GM21529 (cell line): ENCODE data around the gene SAC3D1.
A peak's percentile ranks its signal among the peaks of the same experiment; 100 is the strongest.

Experiments used
- ATAC-seq: cut with Tn5 transposase; IDR thresholded peaks from one replicate; pipeline ENCODE4 v1.9.1; 2021; ENCODE audit not compliant: unreplicated experiment

Gene SAC3D1

DNA sequence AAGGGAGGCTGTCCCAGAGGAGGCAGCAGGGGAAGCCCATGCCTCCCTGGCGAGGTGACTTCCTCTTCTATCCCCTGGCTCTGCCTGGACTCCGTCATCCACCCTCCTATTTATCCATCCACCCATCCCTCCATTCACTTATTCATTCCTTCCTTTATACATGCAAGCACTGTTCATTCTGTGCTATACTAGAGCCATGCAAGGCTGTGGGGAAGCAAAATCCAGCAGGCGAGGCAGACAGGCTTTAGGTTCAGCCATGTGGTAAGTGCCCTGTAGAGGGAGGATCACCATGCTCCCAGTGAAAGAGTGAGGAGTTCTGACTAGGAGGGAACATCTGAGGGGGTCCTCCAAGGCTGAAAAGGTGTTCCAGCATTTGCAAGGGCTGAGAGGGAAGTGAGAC, 18.5 kb downstream of the SAC3D1 start:
- ATAC-seq = no peak

DNA sequence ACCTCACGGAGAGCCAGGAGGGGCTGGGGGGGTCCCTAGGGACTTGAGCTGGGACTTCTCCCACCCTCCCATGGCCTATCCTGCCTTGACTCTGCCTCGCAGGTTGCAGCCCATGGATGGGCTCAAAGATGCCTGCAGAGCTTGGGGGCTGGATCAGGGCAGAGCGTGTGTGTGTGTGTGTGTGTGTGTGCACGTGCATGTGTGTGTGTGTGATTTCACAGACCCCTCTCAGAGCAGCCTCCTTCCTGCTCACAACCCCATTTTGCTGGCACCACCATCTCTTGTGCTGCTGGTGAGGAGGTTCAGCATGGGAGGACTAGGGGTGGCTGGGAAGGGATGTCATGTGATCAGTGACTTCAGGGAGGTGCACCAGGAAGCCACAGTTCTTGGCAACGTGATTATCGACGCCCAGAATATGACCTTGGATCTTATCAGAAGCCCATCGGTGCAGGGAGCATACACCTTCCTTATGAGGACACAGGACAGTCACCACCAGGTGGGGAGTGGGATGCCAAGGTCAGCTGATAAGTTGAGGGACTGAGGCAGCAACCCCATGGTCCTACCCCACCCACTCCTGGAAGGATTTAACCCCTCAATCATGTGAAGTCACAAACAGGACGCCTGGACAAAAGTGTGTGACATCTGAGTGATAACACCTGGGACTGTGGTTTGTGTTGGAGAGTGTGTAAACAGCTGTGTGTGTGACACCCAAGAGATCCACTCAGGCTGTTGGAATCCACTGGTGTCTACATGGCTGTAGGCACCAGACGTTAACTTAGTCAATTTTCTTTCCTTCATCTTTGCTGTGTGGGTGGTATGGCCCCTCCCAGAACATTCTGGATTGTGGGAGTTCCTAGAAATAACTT, 19.2 kb downstream of the SAC3D1 start:
- ATAC-seq = no peak

DNA sequence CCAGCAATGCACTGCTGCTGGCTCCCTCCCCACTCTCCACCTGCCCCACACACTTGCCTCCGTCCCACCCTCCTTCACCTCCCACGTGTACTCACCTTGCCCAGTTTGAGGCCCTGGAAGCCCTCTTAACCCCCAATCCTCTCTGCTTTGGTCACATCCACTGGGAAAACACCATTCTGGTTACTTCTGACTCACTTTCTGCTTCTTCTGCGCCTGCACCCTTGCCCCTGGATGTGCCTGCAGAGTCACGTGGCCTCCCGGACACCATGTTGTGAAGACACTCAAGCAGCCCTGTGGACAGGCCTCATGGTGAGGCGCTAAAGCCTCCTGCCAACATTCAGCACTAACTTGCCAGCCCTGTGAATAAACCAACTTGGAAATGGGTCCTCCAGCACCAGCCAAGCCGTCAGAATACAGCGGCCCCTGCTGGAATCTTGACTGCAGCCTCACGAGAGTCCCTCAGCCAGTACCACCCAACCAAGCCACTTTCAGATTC, 20.0 kb downstream of the SAC3D1 start:
- ATAC-seq = no peak

DNA sequence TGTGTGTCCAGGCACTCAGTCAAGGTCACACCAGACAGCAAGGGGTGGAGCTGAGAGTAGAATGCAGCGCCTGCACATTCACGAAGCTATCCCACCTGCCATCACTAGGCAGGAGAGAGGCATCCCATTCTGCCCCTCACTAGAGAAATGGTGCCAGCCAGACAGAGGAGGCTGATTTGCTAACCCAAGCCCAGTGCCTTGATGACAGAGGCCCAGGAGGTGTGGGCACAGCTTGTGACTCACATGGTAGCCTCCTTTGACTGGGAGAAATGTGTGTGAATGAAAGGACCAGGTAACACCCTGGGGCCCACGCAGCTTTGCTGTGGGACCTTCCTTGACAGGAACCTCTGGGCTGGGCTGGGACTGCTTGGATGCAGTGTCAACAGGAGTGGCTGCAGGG, 22.5 kb downstream of the SAC3D1 start:
- no peak for ATAC-seq

DNA sequence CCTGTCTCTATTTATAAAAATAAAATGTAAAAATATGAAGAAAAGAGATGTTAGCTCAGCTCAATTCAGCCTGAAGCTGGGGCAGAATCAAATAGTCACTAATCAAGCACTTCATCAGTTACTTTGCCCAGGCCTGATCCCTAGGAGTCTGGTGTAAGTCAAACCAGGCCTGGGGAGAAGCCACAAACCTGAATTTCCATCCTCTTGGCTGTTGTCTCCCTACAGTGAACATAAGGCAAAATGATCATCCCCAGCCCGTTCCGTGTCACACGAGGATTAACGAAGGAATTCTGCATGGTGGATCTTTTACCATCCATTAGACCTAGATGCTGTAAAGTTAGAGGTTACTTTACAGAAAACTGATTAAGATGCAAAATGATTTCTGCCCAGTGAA, 23.8 kb downstream of the SAC3D1 start:
- ATAC-seq = no peak

DNA sequence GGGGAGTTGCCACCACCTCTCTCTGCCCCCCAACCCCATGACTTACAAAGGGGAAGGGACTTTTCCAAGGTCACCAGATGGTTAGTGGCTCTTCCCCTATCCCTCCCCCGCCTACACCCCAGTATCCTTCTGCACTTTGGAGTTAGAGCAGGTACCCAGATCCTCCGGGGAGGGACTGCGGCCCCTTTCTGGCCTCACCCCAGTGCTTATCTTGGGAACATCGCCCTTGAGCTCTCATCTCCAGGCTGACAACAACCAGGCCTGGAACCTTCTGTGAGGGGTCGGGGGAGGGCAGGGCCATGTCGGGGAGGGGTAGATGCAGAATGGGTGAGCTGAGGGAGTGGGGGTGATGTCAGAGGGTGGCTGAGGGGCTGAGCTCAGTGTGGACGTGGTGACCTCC, 24.8 kb downstream of the SAC3D1 start:
- ATAC-seq = no peak

DNA sequence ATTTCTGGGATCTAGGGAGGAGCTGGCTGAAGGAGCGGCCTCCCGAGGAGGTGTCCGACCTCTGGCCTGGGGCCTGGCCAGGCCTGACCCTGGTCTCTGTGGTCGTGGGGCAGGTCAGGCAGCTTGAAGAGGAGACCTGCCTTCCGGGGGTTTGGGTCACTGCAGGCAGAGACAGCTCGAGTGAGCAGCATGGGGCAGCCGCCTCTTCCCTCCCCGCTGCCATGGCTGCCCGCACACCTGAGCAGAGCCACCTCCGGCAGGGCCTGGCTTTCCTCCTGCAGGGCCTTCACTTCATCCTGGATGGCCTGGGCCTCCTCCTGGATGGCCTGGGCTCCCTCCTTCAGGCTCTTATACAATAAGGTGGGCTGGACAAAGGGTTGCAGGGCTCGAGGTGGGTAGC, 25.3 kb downstream of the SAC3D1 start:
- no peak for ATAC-seq

DNA sequence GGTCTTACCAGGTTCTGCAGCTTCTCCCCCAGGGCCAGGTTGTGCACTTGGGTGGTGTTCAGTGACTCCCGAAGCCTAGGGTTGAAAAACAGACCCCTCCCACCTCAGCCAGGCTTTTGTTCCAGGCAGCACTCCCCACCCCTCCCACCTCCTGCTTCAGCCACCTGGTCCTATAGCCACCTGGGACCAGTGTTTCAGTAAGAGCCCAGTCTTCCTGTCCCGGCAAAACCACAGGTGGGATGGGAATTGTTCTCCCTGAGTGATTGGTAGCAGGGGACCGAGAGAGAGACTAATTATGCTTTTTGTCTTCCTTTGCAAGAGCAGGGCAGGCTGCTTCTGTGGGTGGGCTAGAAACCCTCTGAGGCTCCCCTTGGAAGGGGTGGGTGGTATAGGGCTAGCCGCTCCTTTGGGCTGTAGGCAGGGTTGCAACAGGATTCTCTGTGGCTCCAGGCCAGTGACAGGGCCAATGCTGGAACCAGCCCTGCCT, 25.8 kb downstream of the SAC3D1 start:
- no peak for ATAC-seq

DNA sequence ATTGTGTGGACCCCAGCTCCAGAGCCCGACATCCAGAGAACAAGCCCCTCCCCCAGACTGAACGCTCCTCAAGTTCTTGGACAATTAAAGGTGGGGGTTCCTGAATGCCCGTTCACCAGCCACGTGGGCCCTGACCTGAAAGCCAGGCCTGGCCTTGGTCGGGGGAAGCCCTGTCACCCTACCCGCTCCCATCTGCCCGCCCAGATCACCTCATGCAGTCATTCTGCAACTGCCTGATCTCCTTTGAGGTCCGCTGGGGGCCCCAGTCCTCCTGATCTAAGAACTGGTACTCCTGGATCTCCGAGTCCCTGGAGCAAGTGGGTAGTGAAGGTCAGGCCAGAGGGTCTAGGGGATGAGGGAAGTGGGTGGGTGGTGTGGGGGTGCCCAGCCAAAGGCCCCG, 26.4 kb downstream of the SAC3D1 start:
- ATAC-seq = no peak

DNA sequence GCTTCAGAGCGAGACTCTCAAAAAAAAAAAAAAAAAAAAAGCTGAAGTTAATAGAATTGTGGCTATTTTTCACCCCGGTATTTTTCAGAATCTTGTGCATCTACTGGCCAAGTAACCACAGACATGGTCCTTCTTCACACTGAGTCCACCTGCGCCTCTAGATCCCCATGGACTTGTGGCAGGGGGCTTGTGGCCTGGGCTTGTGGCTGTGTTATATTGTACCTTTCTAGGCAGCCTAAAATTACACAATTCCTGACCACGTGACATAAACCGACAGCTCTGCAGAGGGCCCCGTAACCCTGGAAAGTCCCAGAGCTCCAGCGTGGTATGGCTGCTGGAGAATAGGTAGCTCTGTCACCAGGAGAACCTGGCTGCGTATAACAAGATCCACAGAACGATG, 28.2 kb downstream of the SAC3D1 start:
- no peak for ATAC-seq

DNA sequence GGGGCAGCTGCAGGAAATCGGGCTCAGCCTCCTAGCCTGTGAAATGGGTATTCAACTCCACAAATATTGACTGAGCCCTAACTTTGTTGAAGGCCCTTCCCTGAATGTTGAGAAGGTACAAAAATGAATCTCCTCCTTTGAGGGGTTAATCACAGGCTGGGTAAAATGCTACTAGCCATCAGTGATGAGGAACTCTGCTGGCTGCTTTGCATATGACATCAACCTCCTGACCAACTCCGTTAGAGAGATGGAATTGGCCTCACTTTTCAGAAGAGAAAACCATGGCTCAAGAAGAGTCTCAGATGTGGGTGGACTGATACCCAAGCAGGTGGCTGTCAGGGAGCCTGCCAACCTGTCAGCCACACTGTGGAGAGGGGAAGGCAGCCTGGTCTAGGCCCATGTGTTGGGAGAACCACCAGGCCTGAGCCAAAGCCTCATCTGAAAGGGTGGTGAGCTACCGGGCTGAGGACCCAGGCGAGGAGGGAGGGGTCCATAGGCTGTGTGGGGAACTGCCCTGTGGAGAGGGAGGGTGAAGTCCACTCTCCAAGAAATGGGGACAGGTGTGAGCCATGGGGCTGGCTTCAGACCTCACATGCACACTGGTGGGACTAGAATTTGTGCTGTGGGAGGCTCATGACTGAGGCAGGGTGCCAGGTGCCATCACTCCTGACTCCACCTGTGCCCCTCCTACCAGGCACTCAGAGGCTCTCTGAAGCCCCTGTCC, 31.1 kb downstream of the SAC3D1 start:
- no peak for ATAC-seq

DNA sequence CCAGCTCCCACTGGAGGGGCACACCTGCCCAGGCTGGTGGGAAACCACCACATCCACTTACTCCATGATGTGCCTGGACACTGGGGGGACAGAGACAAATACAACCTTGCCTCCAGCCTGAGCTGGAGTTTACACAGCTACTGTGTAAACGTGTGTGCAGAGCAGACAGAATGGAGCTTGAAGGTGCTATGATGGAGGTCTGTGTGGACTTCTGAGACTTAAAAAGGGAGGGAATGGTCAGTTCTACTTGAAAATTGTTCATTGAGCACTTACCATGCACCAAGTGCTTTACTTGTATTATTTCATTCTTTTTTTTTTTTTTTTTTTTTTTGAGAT, 31.6 kb downstream of the SAC3D1 start:
- ATAC-seq = no peak

DNA sequence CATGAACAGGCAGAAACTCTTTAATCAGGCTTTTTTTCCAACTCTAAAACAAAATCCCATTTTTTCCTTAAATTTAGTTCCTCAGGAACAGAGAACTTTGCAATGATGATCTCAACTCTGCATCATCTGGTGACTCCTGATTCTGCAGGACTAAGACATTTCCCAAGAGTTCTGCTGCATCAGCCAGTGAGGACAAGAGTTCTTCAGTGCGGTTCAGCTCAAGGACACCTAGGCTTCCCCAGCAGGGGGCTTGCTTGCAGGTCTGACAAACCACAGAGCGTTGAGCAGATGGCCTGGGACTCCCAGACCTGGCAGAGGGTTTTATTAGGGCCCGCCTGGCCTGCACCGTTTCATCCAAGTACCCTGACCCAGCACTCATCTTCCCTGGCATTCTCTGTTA, 36.4 kb downstream of the SAC3D1 start:
- ATAC-seq = no peak

DNA sequence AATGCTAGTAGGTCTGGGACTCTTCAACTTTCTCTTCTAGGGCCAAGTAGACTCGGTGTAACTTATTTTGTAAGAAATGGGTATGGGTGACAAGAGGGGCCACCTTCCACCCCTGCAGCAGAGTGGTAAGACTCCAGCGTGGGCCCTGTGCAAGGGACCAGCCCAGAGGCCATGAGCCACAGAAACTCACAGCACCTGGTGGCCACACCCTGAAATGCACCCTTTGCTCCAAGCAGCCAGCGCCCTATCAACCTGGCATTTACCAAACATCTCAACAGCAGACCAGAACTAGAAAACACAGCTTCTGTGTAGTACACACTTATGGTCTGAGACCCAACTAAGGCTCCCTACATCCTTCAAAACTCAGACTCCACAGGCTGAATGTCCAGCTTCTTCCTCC, 37.1 kb downstream of the SAC3D1 start:
- peak; percentile 42 for ATAC-seq

DNA sequence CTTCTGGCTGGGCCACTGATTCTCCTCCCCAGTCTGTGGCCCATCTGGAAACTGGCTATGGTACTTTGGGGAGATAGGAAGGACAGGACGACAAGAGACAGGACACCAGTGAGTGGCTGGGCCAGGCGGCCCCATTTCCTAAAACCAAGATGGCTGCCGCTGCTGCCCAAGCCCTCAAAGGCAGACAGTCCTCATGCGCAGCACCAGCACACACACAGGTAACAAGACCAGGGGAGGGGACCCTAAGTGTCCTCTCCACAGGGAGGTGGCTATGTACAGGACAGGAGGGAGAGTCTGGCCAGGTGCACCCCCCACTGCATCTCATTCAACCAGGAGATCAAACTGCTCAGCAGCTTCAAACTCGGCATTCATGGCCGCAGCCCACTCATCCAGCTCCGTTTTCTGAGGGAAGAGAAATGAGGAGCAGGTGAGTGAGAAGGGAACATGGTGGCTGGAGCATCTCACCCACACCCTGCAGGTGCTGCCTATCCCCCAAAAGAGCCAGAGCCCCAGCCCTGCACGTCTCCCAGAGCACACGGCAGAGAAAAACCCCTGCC, 37.9 kb downstream of the SAC3D1 start:
- ATAC-seq = no peak

DNA sequence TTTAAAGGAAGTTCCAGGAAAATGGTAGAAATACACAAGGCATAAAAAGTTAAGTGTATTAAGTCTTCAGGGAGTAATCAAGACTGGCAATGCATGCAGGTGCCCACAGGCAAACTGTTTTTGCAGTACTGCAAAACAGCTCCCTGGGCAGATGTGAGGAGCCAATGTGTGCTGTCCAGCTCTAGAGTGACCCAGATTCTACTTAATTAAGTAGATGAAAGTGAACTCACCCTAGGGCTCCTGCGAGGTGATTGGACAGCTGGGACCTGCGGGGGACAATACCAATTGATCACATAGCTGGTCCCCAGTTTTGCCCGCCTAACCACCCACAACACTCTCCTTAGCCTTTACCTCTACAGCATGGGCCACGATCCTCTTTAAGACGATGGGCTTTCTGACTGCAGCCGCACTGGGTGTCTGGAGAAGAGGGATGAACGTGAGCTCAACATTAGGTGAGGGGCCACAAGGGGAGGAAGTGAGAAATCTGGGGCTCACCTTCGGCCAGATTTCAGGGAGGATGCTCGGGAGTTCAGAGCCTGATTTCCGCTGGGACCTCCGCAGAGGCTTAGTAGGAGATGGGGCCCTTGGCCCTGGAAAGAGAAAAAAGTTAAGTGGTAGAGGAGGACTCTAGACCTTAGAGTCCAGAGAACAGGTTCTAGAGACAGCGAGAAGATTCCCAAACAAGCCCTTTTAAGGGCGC, 42.3 kb downstream of the SAC3D1 start:
- ATAC-seq = peak; percentile 10

DNA sequence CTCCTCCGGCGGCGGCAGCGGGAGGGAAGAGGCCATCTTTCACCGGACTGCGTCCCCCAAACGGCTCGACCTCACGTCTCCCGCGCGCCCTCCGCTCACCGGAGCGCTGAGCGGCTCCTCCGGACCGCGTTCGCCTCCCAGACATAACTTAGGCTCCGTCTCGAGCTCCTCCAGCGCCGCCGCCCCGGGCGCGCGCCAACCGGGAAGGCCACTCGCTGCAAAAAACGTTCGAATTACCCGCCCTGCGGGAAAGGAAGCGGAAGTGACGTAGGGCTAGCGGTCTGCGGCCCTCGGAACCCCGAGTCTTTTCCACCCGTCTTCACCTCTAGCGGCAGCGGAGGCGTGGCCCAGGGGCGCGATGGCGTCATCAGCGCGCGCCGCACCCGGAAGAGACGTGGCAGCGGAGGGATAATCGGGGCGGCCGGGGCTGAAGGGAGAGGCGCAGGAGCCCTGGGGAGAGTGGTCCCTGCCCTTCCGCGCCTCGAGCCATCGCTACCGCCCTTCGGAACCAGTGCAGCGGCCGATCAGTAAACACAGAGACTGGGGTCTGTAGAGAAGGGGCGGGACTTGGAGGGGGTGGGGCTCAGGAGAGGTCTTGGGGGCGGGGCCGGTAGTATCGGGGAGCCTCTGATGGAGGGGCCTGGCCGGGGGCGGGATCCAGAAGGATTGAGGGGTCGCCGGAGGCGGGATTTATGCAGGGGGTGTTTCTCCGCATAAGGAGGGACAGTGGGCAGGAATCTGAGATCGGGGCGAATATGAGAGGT, 43.0 kb downstream of the SAC3D1 start, which contains the start of the genes CDCA5 and ZFPL1:
Gene CDCA5, minus strand, starts transcription at position 207 of the 764 bp plus-strand sequence. Its CDS starts 62 bp downstream, at position 145.
Gene ZFPL1, plus strand, starts transcription at position 389 of the 764 bp plus-strand sequence. CDS start 477 bp downstream, outside the sequence.
- ATAC-seq = peak; percentile 72

DNA sequence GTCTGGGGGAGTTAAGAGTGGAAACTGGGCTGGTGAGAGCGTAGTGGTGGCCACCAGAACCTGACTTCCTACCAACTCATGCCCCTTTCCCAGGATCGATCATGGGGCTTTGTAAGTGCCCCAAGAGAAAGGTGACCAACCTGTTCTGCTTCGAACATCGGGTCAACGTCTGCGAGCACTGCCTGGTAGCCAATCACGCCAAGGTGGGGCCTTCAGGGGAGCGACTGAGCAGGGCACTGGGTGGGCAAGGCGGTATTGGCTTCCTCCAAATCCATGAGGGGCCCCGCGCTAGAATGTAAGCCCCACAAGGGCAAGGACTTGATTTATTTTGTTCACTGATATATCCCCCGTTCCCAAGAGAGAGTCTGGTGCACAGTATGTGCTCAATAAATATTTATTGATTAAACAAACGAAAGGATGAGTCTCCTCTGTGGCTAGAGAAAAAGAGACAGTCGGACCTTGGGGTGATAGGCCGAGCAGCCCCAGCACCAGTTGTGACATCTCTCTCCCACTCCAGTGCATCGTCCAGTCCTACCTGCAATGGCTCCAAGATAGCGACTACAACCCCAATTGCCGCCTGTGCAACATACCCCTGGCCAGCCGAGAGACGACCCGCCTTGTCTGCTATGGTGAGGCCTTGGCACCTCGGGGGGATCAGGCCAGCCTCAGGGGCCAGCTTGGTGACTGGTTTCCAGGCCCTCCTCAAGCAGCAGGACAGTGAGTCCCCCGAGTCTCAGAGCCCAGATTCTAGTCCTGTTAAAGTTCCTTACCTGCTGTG, 43.8 kb downstream of the SAC3D1 start:
- ATAC-seq = no peak

DNA sequence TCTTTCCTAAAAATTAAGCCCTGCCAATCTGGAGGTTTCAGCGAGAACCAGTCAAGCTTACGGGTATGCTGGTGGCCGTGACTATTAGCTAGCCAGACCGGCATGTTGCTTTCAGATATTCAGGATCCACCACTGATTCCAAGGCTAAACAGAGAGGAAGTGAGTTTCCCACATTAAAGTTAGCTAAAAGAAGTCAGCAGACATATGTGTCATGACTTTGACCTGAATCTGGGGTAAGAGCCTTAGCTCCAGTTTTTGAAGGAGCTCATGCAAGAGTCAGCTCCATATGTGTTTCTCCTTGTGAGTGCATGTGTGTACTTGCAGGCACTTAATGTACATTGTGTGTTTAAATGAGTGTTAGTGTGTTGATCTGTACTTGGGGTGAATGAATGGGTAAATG, 44.4 kb downstream of the SAC3D1 start:
- no peak for ATAC-seq

DNA sequence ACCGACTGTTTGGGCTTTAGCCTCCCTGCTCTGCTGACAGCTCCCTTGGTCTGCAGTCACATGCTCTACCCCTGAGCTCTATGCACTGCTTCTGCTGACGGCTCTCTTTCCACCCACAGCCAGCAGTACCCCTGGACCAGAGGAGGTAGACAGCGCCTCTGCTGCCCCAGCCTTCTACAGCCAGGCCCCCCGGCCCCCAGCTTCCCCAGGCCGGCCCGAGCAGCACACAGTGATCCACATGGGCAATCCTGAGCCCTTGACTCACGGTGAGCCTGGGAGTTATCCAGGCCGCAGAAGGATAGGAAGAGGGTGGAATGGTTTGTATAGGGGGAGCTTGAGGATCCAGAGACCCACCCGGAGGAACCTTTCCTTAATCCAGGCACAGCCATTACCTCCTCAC, 45.8 kb downstream of the SAC3D1 start:
- no peak for ATAC-seq
